ENCODE results near the gene CYREN.

DNA sequence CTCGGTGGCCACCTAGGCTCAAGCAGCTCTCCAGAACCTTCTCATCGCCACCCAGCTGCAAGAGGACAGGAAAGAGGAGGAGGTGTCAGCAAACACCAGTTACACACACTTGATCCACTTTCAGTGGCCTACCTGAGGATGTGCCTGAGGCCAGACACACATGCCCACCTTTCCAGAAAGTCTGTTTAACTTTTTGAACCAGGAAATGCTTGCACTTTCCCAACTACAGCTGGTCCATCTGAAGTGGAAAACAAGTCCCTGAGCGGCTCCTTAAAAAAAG, 15.7 kb upstream of the CYREN start:
- TF ChIP-seq, protein P1, sequence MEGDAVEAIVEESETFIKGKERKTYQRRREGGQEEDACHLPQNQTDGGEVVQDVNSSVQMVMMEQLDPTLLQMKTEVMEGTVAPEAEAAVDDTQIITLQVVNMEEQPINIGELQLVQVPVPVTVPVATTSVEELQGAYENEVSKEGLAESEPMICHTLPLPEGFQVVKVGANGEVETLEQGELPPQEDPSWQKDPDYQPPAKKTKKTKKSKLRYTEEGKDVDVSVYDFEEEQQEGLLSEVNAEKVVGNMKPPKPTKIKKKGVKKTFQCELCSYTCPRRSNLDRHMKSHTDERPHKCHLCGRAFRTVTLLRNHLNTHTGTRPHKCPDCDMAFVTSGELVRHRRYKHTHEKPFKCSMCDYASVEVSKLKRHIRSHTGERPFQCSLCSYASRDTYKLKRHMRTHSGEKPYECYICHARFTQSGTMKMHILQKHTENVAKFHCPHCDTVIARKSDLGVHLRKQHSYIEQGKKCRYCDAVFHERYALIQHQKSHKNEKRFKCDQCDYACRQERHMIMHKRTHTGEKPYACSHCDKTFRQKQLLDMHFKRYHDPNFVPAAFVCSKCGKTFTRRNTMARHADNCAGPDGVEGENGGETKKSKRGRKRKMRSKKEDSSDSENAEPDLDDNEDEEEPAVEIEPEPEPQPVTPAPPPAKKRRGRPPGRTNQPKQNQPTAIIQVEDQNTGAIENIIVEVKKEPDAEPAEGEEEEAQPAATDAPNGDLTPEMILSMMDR (IDR thresholded peaks at IDR 0.05; ENCODE audit: low read depth, low read length, poor library complexity, severe bottlenecking) = no peak
- no peak for TF ChIP-seq EZH2phosphoT487 (IDR thresholded peaks at IDR 0.05; ENCODE audit: borderline replicate concordance, low read length)
